HepG2 (cell line): ENCODE data around the gene DAD1. TPM values are rescaled to one million over a fixed set of nuclear protein-coding genes. Genes with fewer than 3 reads are reported as not detected.

Experiments used
- CBX2 ChIP-seq, 2 experiments: fragments of 200-600 bp in 1 of 2; sonication (generic); formaldehyde crosslinking in 1 of 2; IDR thresholded peaks; 2 replicates each; pipeline versions ENCODE4 v1.7.0 to v1.8.1; 2018 to 2022; ENCODE audit warnings: low read depth in 2 of 2, low read length in 1 of 2, mild to moderate bottlenecking in 1 of 2, missing genetic modification reagents in 1 of 2
- DBP ChIP-seq: sonication (generic); formaldehyde crosslinking; IDR thresholded peaks from 2 replicates; pipeline ENCODE4 v1.4.0; 2020; ENCODE audit warnings: missing genetic modification reagents; ENCODE audit errors: not compliant biosample characterization
- FOSL1 ChIP-seq: sonication (generic); formaldehyde crosslinking; IDR thresholded peaks from 2 replicates; pipeline ENCODE4 v1.9.0; 2021; ENCODE audit warnings: missing genetic modification reagents, borderline replicate concordance
- HNRNPLL ChIP-seq: fragments of 200-400 bp; formaldehyde crosslinking; IDR thresholded peaks from 2 replicates; pipeline ENCODE4 v1.6.1; 2017; ENCODE audit warnings: mild to moderate bottlenecking, low read depth, low read length; ENCODE audit not compliant: poor library complexity, severe bottlenecking
- REL ChIP-seq: sonication (generic); formaldehyde crosslinking; conservative IDR thresholded peaks from 2 replicates; pipeline ENCODE4 v1.8.0; 2022; ENCODE audit warnings: mild to moderate bottlenecking, missing genetic modification reagents, moderate library complexity
- SAP130 ChIP-seq: IDR thresholded peaks from 2 replicates; pipeline ENCODE4 v1.6.1; 2016; ENCODE audit warnings: low read depth
- SPEN ChIP-seq: sonication (generic); formaldehyde crosslinking; IDR thresholded peaks from 2 replicates; pipeline ENCODE4 v1.5.1; 2020; ENCODE audit warnings: low read depth, mild to moderate bottlenecking, missing genetic modification reagents
- TEAD3 ChIP-seq: optimal IDR thresholded peaks from 2 replicates; pipeline ENCODE3; 2016; ENCODE audit warnings: borderline replicate concordance
- ZMAT5 ChIP-seq: sonication (generic); formaldehyde crosslinking; IDR thresholded peaks from 2 replicates; pipeline ENCODE4 v1.5.0; 2020; ENCODE audit warnings: mild to moderate bottlenecking, low read depth, missing genetic modification reagents, borderline replicate concordance
- ZNF234 ChIP-seq: sonication (generic); formaldehyde crosslinking; conservative IDR thresholded peaks from 2 replicates; pipeline ENCODE4 v1.5.1; 2020; ENCODE audit warnings: mild to moderate bottlenecking, missing genetic modification reagents
- ZNF567 ChIP-seq: sonication (generic); formaldehyde crosslinking; IDR thresholded peaks from 2 replicates; pipeline ENCODE4 v1.8.1; 2023; ENCODE audit warnings: mild to moderate bottlenecking, missing genetic modification reagents, borderline replicate concordance
- ZNF589 ChIP-seq: sonication (generic); formaldehyde crosslinking; conservative IDR thresholded peaks from 2 replicates; pipeline ENCODE4 v1.8.0; 2022; ENCODE audit warnings: mild to moderate bottlenecking, moderate library complexity, missing genetic modification reagents
- ZNF615 ChIP-seq: sonication (generic); formaldehyde crosslinking; IDR thresholded peaks from 2 replicates; pipeline ENCODE4 v1.5.0; 2020; ENCODE audit warnings: mild to moderate bottlenecking, missing genetic modification reagents, borderline replicate concordance
- ZNF629 ChIP-seq: sonication (generic); formaldehyde crosslinking; conservative IDR thresholded peaks from 2 replicates; pipeline ENCODE4 v1.5.0; 2020; ENCODE audit warnings: missing genetic modification reagents
- ZNF7 ChIP-seq: IDR thresholded peaks from 2 replicates; pipeline ENCODE4 v1.6.1; 2016; ENCODE audit warnings: missing biosample characterization, missing genetic modification reagents
- ZNF784 ChIP-seq: sonication (generic); formaldehyde crosslinking; IDR thresholded peaks from 2 replicates; pipeline ENCODE4 v1.5.1; 2020; ENCODE audit warnings: missing genetic modification reagents, mild to moderate bottlenecking, borderline replicate concordance
- ZXDC ChIP-seq: sonication (generic); formaldehyde crosslinking; IDR thresholded peaks from 2 replicates; pipeline ENCODE4 v1.5.0; 2020; ENCODE audit warnings: mild to moderate bottlenecking, missing genetic modification reagents
- polyA plus RNA-seq, 8 experiments: library from polyadenylated mRNA; depleted of rRNA in 3 of 8; stranded (reverse) in 7 of 8; unstranded in 1 of 8; fragments of >200 nt; fragmentation: Illumina TruSeq in 4 of 8; extraction: Trizol in 4 of 8; gene quantifications; 2 replicates each; pipeline versions ENCODE4 v1.2.1 to v1.2.3, GENCODE V29; 2011 to 2016; ENCODE audit warnings: low read depth in 4 of 8, missing spikeins in 1 of 8, mixed read lengths in 1 of 8; ENCODE audit not compliant: insufficient read depth in 1 of 8
- total RNA-seq, 5 experiments: library from RNA; depleted of rRNA; stranded (reverse); fragments of >200 nt; fragmentation: Illumina TruSeq; extraction: Trizol; gene quantifications; 2 replicates each; pipeline ENCODE4 v1.2.3, GENCODE V29; 2016; ENCODE audit warnings: low read depth in 1 of 5

DAD1 gene
- total and polyA plus RNA-seq, 2 of the 13 experiments (the other 11 are each of a cell fraction or from before 2014, with no cell fraction given): 558 to 626 TPM

- TF ChIP-seq TEAD3 (no peak), ZXDC (no peak), ZNF589 (CRISPR knock-in tag) (no peak), ZNF567 (CRISPR knock-in tag) (no peak), DBP (CRISPR knock-in tag) (no peak), ZNF7 (CRISPR knock-in tag) (no peak), SPEN (CRISPR knock-in tag) (no peak), FOSL1 (CRISPR knock-in tag) (no peak), CBX2 (IDR thresholded peaks at IDR 0.05; ENCODE audit: low read depth, low read length) (no peak), CBX2 (CRISPR knock-in tag; IDR thresholded peaks at IDR 0.05; ENCODE audit: low read depth) (no peak), ZNF615 (no peak), HNRNPLL (no peak), SAP130 (CRISPR knock-in tag) (peak; percentile 73), ZNF784 (CRISPR knock-in tag) (peak; percentile 88), ZNF629 (CRISPR knock-in tag) (0 out of 2 replicates have a peak, but pooled peaks have one; percentile 26), REL (CRISPR knock-in tag) (peak; percentile 49; the same call in 1 of the 2 replicates), ZMAT5 (CRISPR knock-in tag) (no peak), ZNF234 (CRISPR knock-in tag) (no peak)
Observed at GRCh38 chr14:22560662-22561365, 28.2 kb downstream of the DAD1 start (continued).
